Measurements from ENCODE around the gene GRAMD4. TPM values are rescaled to one million over a fixed set of nuclear protein-coding genes. Genes with fewer than 3 reads are reported as not detected.

GRAMD4 gene
- total RNA-seq, 1 experiment from 2014 or later: 38.2 TPM

- no peaks in the 10 kb centered on the region for H3K9me2 ChIP-seq (ENCODE audit: insufficient read depth)
- no peaks in the 10 kb centered on the region for H3K36me3 ChIP-seq (ENCODE audit: low read depth)
- no peak overlapping the region for H3K4me3 ChIP-seq
- H3K4me1 ChIP-seq (replicated peaks; ENCODE audit: insufficient read depth): peaks cover 18% of the 10 kb centered on the region
- H4K20me1 ChIP-seq (ENCODE audit: insufficient read depth): peaks cover 30% of the 10 kb centered on the region
- H3K27ac ChIP-seq: no peak overlapping the region
- H3F3A ChIP-seq (ENCODE audit: insufficient read depth, low read depth): peaks cover 14% of the 10 kb centered on the region; the same call in 1 of the 2 replicates
- H3K4me2 ChIP-seq: no peak overlapping the region
- no peaks in the 10 kb centered on the region for H3K27me3 ChIP-seq (ENCODE audit: insufficient read depth, low read depth)
- CTCF ChIA-PET: no interaction called here
- intact Hi-C loops (cut with micrococcal nuclease; ENCODE audit: unreplicated experiment): no loop called here
- no TSS peak for BruUV-seq (replicated peaks)
- DNase-seq: no peak
- H2AFZ ChIP-seq: no peak overlapping the region
- POLR2A ChIA-PET (ENCODE audit: unreplicated experiment): no interaction called here
- no peak for TF ChIP-seq CTCF (conservative IDR thresholded peaks at IDR 0.05)
- TF ChIP-seq EZH2 (IDR thresholded peaks at IDR 0.05; ENCODE audit: low read depth): no peak
- H3K9me3 ChIP-seq (ENCODE audit: insufficient read depth, low read depth): no peaks in the 10 kb centered on the region
- peaks cover 3% of the 10 kb centered on the region; the same call in 1 of the 2 replicates for H3K79me2 ChIP-seq (ENCODE audit: low read depth)
Measured at GRCh38 chr22:46591930-46592329, 28.3 kb upstream of the GRAMD4 start.

- no peak for DNase-seq
- Histone ChIP-seq H4K20me1 (ENCODE audit: insufficient read depth) (peaks cover 29% of the 10 kb centered on the region), H3K79me2 (ENCODE audit: low read depth) (peaks cover 3% of the 10 kb centered on the region; the same call in 1 of the 2 replicates), H3K9me3 (ENCODE audit: insufficient read depth, low read depth) (no peaks in the 10 kb centered on the region), H3K4me1 (replicated peaks; ENCODE audit: insufficient read depth) (peaks cover 23% of the 10 kb centered on the region), H3K9me2 (ENCODE audit: insufficient read depth) (no peaks in the 10 kb centered on the region), H2AFZ (no peak overlapping the region), H3K27ac (no peak overlapping the region), H3K36me3 (ENCODE audit: low read depth) (no peaks in the 10 kb centered on the region), H3K27me3 (ENCODE audit: insufficient read depth, low read depth) (no peaks in the 10 kb centered on the region), H3K4me3 (no peak overlapping the region), H3F3A (ENCODE audit: insufficient read depth, low read depth) (peaks cover 19% of the 10 kb centered on the region), H3K4me2 (no peak overlapping the region)
- TF ChIP-seq CTCF (conservative IDR thresholded peaks at IDR 0.05): no peak
- TF ChIP-seq EZH2 (IDR thresholded peaks at IDR 0.05; ENCODE audit: low read depth): no peak
- ChIA-PET CTCF (no interaction called here), POLR2A (ENCODE audit: unreplicated experiment) (no interaction called here)
- BruUV-seq (replicated peaks): no TSS peak
- intact Hi-C loops (cut with micrococcal nuclease; ENCODE audit: unreplicated experiment): no loop called here
Measured at GRCh38 chr22:46592390-46592872, 27.8 kb upstream of the GRAMD4 start.

- ChIA-PET POLR2A (ENCODE audit: unreplicated experiment) (no interaction called here), CTCF (no interaction called here)
- H3K4me3 ChIP-seq: no peak overlapping the region
- intact Hi-C loops (cut with micrococcal nuclease; ENCODE audit: unreplicated experiment): no loop called here
- H3K4me1 ChIP-seq (replicated peaks; ENCODE audit: insufficient read depth): peaks cover 30% of the 10 kb centered on the region
- no peaks in the 10 kb centered on the region for H3K27me3 ChIP-seq (ENCODE audit: insufficient read depth, low read depth)
- peaks cover 34% of the 10 kb centered on the region for H4K20me1 ChIP-seq (ENCODE audit: insufficient read depth)
- no peaks in the 10 kb centered on the region for H3K36me3 ChIP-seq (ENCODE audit: low read depth)
- H3F3A ChIP-seq (ENCODE audit: insufficient read depth, low read depth): peaks cover 26% of the 10 kb centered on the region
- no peaks in the 10 kb centered on the region for H3K9me2 ChIP-seq (ENCODE audit: insufficient read depth)
- H3K4me2 ChIP-seq: no peak overlapping the region
- no peak overlapping the region for H3K27ac ChIP-seq
- no peaks in the 10 kb centered on the region for H3K9me3 ChIP-seq (ENCODE audit: insufficient read depth, low read depth)
- BruUV-seq (replicated peaks): no TSS peak
- peaks cover 10% of the 10 kb centered on the region for H3K79me2 ChIP-seq (ENCODE audit: low read depth)
- no peak for DNase-seq
- no peak for TF ChIP-seq EZH2 (IDR thresholded peaks at IDR 0.05; ENCODE audit: low read depth)
- TF ChIP-seq CTCF (conservative IDR thresholded peaks at IDR 0.05): no peak
- H2AFZ ChIP-seq: no peak overlapping the region
Measured at GRCh38 chr22:46593211-46593681, 26.9 kb upstream of the GRAMD4 start.
